Liver (tissue), 9 donors: ENCODE data around the gene TMED5. TPM values are rescaled to one million over a fixed set of nuclear protein-coding genes. Genes with fewer than 3 reads are reported as not detected.

Experiments used
- DNase-seq: peaks from one replicate; pipeline ENCODE4 v3.0.0-alpha.2; 2017; ENCODE audit warnings: low spot score
- H3K27ac ChIP-seq, 2 donors: one replicate each; pipeline ENCODE4 v1.7.0; 2013; ENCODE audit warnings: inconsistent platforms in 2 of 2, low read length in 2 of 2, control low read depth in 1 of 2, low read depth in 1 of 2, mild to moderate bottlenecking in 1 of 2
- H3K27me3 ChIP-seq, 4 donors: one replicate each; pipeline versions ENCODE4 v1.6.1 to v1.7.0; 2013; ENCODE audit warnings: low read length in 3 of 4, inconsistent platforms in 1 of 4, mild to moderate bottlenecking in 1 of 4, moderate library complexity in 1 of 4; ENCODE audit not compliant: control insufficient read depth in 4 of 4, insufficient read depth in 4 of 4
- H3K36me3 ChIP-seq, 4 donors: one replicate each; pipeline versions ENCODE4 v1.6.1 to v1.7.0; 2013; ENCODE audit warnings: low read length in 3 of 4, mild to moderate bottlenecking in 3 of 4, low read depth in 1 of 4, moderate library complexity in 1 of 4; ENCODE audit not compliant: control insufficient read depth in 4 of 4, insufficient read depth in 3 of 4
- H3K4me1 ChIP-seq, 4 donors: one replicate each; pipeline versions ENCODE4 v1.6.1 to v1.7.0; 2013; ENCODE audit warnings: low read length in 3 of 4, mild to moderate bottlenecking in 3 of 4, moderate library complexity in 1 of 4; ENCODE audit not compliant: control insufficient read depth in 4 of 4, insufficient read depth in 4 of 4
- H3K4me3 ChIP-seq, 3 donors: one replicate each; pipeline versions ENCODE4 v1.6.1 to v1.7.0; 2013; ENCODE audit warnings: low read length in 3 of 3, control low read depth in 1 of 3, low read depth in 1 of 3, mild to moderate bottlenecking in 1 of 3
- H3K9ac ChIP-seq, 2 donors: one replicate each; pipeline ENCODE4 v1.7.0; 2013; ENCODE audit warnings: low read length in 2 of 2, mild to moderate bottlenecking in 2 of 2, moderate library complexity in 2 of 2, control low read depth in 1 of 2, low read depth in 1 of 2
- H3K9me3 ChIP-seq, 4 donors: one replicate each; pipeline versions ENCODE4 v1.6.1 to v1.7.0; 2013; ENCODE audit warnings: low read length in 3 of 4; ENCODE audit not compliant: control insufficient read depth in 4 of 4
- ATF3 ChIP-seq: IDR thresholded peaks from 2 replicates; pipeline ENCODE4 v1.6.1; 2016; ENCODE audit warnings: antibody characterized with exemption
- CTCF ChIP-seq: fragments of 150-350 bp; IDR thresholded peaks from 2 replicates; pipeline ENCODE4 v1.5.1; 2017; ENCODE audit warnings: improper control_type of control experiment, low read depth, low read length; ENCODE audit not compliant: missing input control
- EGR1 ChIP-seq, 2 donors: IDR thresholded peaks; 2 replicates each; pipeline ENCODE4 v1.6.1; 2016 to 2018; ENCODE audit warnings: antibody characterized with exemption in 2 of 2, low read depth in 2 of 2
- FOXA1 ChIP-seq: IDR thresholded peaks from 2 replicates; pipeline ENCODE4 v1.6.1; 2016; ENCODE audit warnings: antibody characterized with exemption
- GABPA ChIP-seq, 2 donors: IDR thresholded peaks in 1 of 2; conservative IDR thresholded peaks in 1 of 2; 2 replicates each; pipeline ENCODE4 v1.6.1; 2016; ENCODE audit warnings: antibody characterized with exemption in 2 of 2, mild to moderate bottlenecking in 1 of 2, moderate library complexity in 1 of 2
- HNF4A ChIP-seq, 2 donors: conservative IDR thresholded peaks; 2 replicates each; pipeline ENCODE4 v1.6.1; 2016; ENCODE audit warnings: antibody characterized with exemption in 2 of 2, mild to moderate bottlenecking in 2 of 2
- HNF4G ChIP-seq: IDR thresholded peaks from 2 replicates; pipeline ENCODE4 v1.6.1; 2016; ENCODE audit warnings: antibody characterized with exemption
- JUND ChIP-seq, 2 donors: IDR thresholded peaks; 2 replicates each; pipeline ENCODE4 v1.6.1; 2016; ENCODE audit warnings: antibody characterized with exemption in 2 of 2
- MAX ChIP-seq: IDR thresholded peaks from 2 replicates; pipeline ENCODE4 v1.6.1; 2016; ENCODE audit warnings: antibody characterized with exemption
- NR2F2 ChIP-seq: IDR thresholded peaks from 2 replicates; pipeline ENCODE4 v1.6.1; 2016; ENCODE audit warnings: antibody characterized with exemption
- RAD21 ChIP-seq, 2 donors: IDR thresholded peaks; 2 replicates each; pipeline ENCODE4 v1.6.1; 2016; ENCODE audit warnings: antibody characterized with exemption in 2 of 2, mild to moderate bottlenecking in 2 of 2
- REST ChIP-seq: IDR thresholded peaks from 2 replicates; pipeline ENCODE4 v1.6.1; 2016; ENCODE audit warnings: antibody characterized with exemption, mild to moderate bottlenecking
- RXRA ChIP-seq, 2 donors: IDR thresholded peaks; 2 replicates each; pipeline ENCODE4 v1.6.1; 2017 to 2018; ENCODE audit warnings: antibody characterized with exemption in 2 of 2, mild to moderate bottlenecking in 1 of 2
- SP1 ChIP-seq: IDR thresholded peaks from 2 replicates; pipeline ENCODE4 v1.6.1; 2018; ENCODE audit warnings: antibody characterized with exemption, mild to moderate bottlenecking
- TAF1 ChIP-seq: conservative IDR thresholded peaks from 2 replicates; pipeline ENCODE4 v1.6.1; 2016; ENCODE audit warnings: antibody characterized with exemption, mild to moderate bottlenecking
- YY1 ChIP-seq: IDR thresholded peaks from 2 replicates; pipeline ENCODE4 v1.6.1; 2016; ENCODE audit warnings: antibody characterized with exemption, mild to moderate bottlenecking
- ZBTB33 ChIP-seq: IDR thresholded peaks from 2 replicates; pipeline ENCODE4 v1.6.1; 2016; ENCODE audit warnings: antibody characterized with exemption
- WGBS: extraction: QIAGEN DNeasy Blood & Tissue Kit; methylation state at CpG from one replicate; pipeline ENCODE4 v1.1.7; 2013; 5-methylcytosine and 5-hydroxymethylcytosine counted together
- polyA plus RNA-seq, 2 donors: library from polyadenylated mRNA; stranded (reverse) in 1 of 2; unstranded in 1 of 2; fragments of 200-250 nt in 1 of 2; fragments of >200 nt in 1 of 2; fragmentation: Nextera tagmentation in 1 of 2; extraction: Ambion mirVana in 1 of 2; gene quantifications; one replicate each; pipeline versions ENCODE4 v1.2.1 to v1.2.3, GENCODE V29; 2013 to 2015
- total RNA-seq, 2 donors: library from RNA; depleted of rRNA; stranded (reverse); fragments of >200 nt; gene quantifications; one replicate each; pipeline ENCODE4 v1.2.3, GENCODE V29; 2014
- donor health status: healthy.
- donor health status: healthy.
- donor health status: healthy.
- donor health status: healthy.
- donor health status: healthy.

Gene TMED5
- total and polyA plus RNA-seq, 4 donors: 72.9 to 121 (median 85.7) TPM

GRCh38 chr1:93111561-93111960 is 68.7 kb downstream of the TMED5 start:
- no peaks in the 10 kb centered on the region for H3K4me1 ChIP-seq
- TF ChIP-seq JUND (IDR thresholded peaks at IDR 0.05) (no peak), ZBTB33 (no peak), RAD21 (IDR thresholded peaks at IDR 0.05) (no peak), REST (no peak), MAX (no peak), SP1 (no peak), YY1 (no peak), CTCF (no peak)
- peaks cover 2 to 12% (median 6%) of the 10 kb centered on the region in 4 donors for H3K36me3 ChIP-seq
- no peaks in the 10 kb centered on the region for H3K27me3 ChIP-seq
- no peak overlapping the region for H3K4me3 ChIP-seq
- DNase-seq: no peak
- peak overlapping the region in 1 of 2 donors; percentile 3 for H3K9ac ChIP-seq
- H3K9me3 ChIP-seq: peaks cover 0 to 4% (median 0%) of the 10 kb centered on the region in 4 donors
- no peak overlapping the region for H3K27ac ChIP-seq

- no peak for DNase-seq
- H3K36me3 ChIP-seq: peaks cover 0 to 12% (median 6%) of the 10 kb centered on the region in 4 donors
- no peaks in the 10 kb centered on the region for H3K27me3 ChIP-seq
- H3K9me3 ChIP-seq: peaks cover 0 to 4% (median 0%) of the 10 kb centered on the region in 4 donors
- H3K4me1 ChIP-seq: no peaks in the 10 kb centered on the region
- no peak overlapping the region for H3K27ac ChIP-seq
- no peak overlapping the region for H3K9ac ChIP-seq
- H3K4me3 ChIP-seq: no peak overlapping the region
- TF ChIP-seq TAF1: no peak
- TF ChIP-seq HNF4A (conservative IDR thresholded peaks at IDR 0.05): no peak
- no peak for TF ChIP-seq NR2F2
- TF ChIP-seq GABPA (IDR thresholded peaks at IDR 0.05 in 1 of 2, conservative IDR thresholded peaks at IDR 0.05 in 1 of 2): no peak
- no peak for TF ChIP-seq FOXA1
- no peak for TF ChIP-seq EGR1 (IDR thresholded peaks at IDR 0.05; ENCODE audit: low read depth in 2 of 2)
- no peak for TF ChIP-seq ZBTB33
- TF ChIP-seq HNF4G: no peak
- TF ChIP-seq ATF3: no peak
- TF ChIP-seq SP1: no peak
- no peak for TF ChIP-seq RAD21 (IDR thresholded peaks at IDR 0.05)
- TF ChIP-seq JUND (IDR thresholded peaks at IDR 0.05): no peak
- no peak for TF ChIP-seq YY1
- no peak for TF ChIP-seq REST
- TF ChIP-seq RXRA (IDR thresholded peaks at IDR 0.05): no peak
- TF ChIP-seq MAX: no peak
- WGBS: 94% methylated on average over 1 of the region's 1 CpG
Observed at GRCh38 chr1:93111065-93111464, 69.1 kb downstream of the TMED5 start.
